ENCODE results near the gene CREB5.

GRCh38 chr7:28556025-28556424, 143.7 kb downstream of the CREB5 start:
- TF ChIP-seq POLR2A (IDR thresholded peaks at IDR 0.05) (no peak), CTCF (IDR thresholded peaks at IDR 0.05) (no peak), EP300 (IDR thresholded peaks at IDR 0.05) (no peak)

Data from ovary (tissue), 3 donors.